IMR-90 (cell line): ENCODE results near the gene CMTM8. TPM values are rescaled to one million over a fixed set of nuclear protein-coding genes. Genes with fewer than 3 reads are reported as not detected.

Experiments used
- ATAC-seq: fragments of 200-7000 bp; cut with Tn5 transposase; 2 replicates; pipeline ENCODE4 v1.9.1; 2020; ENCODE audit warnings: low read depth, mild to moderate bottlenecking, moderate library complexity
- BruUV-seq: library from RNA; stranded (reverse); fragments of 400-500 nt; replicated peaks from 2 replicates; lab custom pipeline; 2021; lab: Mats Ljungman, UMichigan
- CTCF ChIA-PET: fragments of 300-600 bp; formaldehyde crosslinking; extraction: SDS; loops from one replicate; lab custom pipeline; 2021; ENCODE audit warnings: antibody characterized with exemption; lab: Yijun Ruan, JAX
- POLR2A ChIA-PET: fragments of 300-600 bp; sonication (Branson Sonifier 250); formaldehyde crosslinking; loops from one replicate; lab custom pipeline; 2022; ENCODE audit warnings: antibody characterized with exemption; ENCODE audit not compliant: unreplicated experiment; lab: Charles Lee
- DNase-seq: peaks from one replicate; pipeline ENCODE4 v3.0.0; 2013
- H2AFZ ChIP-seq: replicated peaks from 2 replicates; pipeline ENCODE3; 2013; ENCODE audit warnings: low read length, mild to moderate bottlenecking; ENCODE audit not compliant: poor library complexity
- H2AK5ac ChIP-seq: 2 replicates; pipeline ENCODE4 v1.6.1; 2013; ENCODE audit warnings: low read depth, low read length, inconsistent platforms
- H2AK9ac ChIP-seq: replicated peaks from 2 replicates; pipeline ENCODE3; 2013; ENCODE audit warnings: mild to moderate bottlenecking, low read depth, low read length, moderate library complexity; ENCODE audit not compliant: poor library complexity
- H2BK120ac ChIP-seq: 2 replicates; pipeline ENCODE4 v1.6.1; 2013; ENCODE audit warnings: low read depth, low read length, inconsistent platforms
- H2BK15ac ChIP-seq: 3 replicates; pipeline ENCODE4 v1.6.1; 2013; ENCODE audit warnings: low read depth, low read length, inconsistent platforms
- H2BK20ac ChIP-seq: 2 replicates; pipeline ENCODE4 v1.6.1; 2013; ENCODE audit warnings: low read depth, mild to moderate bottlenecking, inconsistent platforms, low read length, moderate library complexity
- H2BK5ac ChIP-seq: 2 replicates; pipeline ENCODE4 v1.6.1; 2013; ENCODE audit warnings: mild to moderate bottlenecking, low read depth, low read length, inconsistent platforms; ENCODE audit not compliant: poor library complexity, severe bottlenecking
- H3K14ac ChIP-seq: replicated peaks from 2 replicates; pipeline ENCODE4 v1.6.1; 2013; ENCODE audit warnings: low read depth, low read length, inconsistent platforms
- H3K18ac ChIP-seq: 2 replicates; pipeline ENCODE4 v1.6.1; 2013; ENCODE audit warnings: low read depth, low read length, control low read depth
- H3K23ac ChIP-seq: 2 replicates; pipeline ENCODE4 v1.6.1; 2013; ENCODE audit warnings: low read depth, low read length, inconsistent platforms
- H3K27ac ChIP-seq: 2 replicates; pipeline ENCODE4 v1.5.1; 2013; ENCODE audit warnings: mild to moderate bottlenecking, control low read depth, low read length; ENCODE audit not compliant: insufficient read depth
- H3K27me3 ChIP-seq: 2 replicates; pipeline ENCODE4 v1.6.1; 2013; ENCODE audit warnings: low read length; ENCODE audit not compliant: control insufficient read depth, insufficient read depth
- H3K36me3 ChIP-seq: 2 replicates; pipeline ENCODE4 v1.6.1; 2013; ENCODE audit warnings: low read length, mixed read lengths; ENCODE audit not compliant: control insufficient read depth, insufficient read depth
- H3K4ac ChIP-seq: 2 replicates; pipeline ENCODE4 v1.6.1; 2013; ENCODE audit warnings: low read depth, low read length, inconsistent platforms
- H3K4me1 ChIP-seq: 2 replicates; pipeline ENCODE4 v1.6.1; 2013; ENCODE audit warnings: low read length, mixed read lengths; ENCODE audit not compliant: control insufficient read depth, insufficient read depth
- H3K4me2 ChIP-seq: 2 replicates; pipeline ENCODE4 v1.6.1; 2013; ENCODE audit warnings: low read depth, mild to moderate bottlenecking, control low read depth, low read length, moderate library complexity
- H3K4me3 ChIP-seq: 2 replicates; pipeline ENCODE4 v1.5.1; 2013; ENCODE audit warnings: low read depth, mild to moderate bottlenecking, control low read depth, low read length, moderate library complexity; ENCODE audit not compliant: insufficient read depth
- H3K56ac ChIP-seq: 2 replicates; pipeline ENCODE4 v1.6.1; 2013; ENCODE audit warnings: low read length, inconsistent platforms; ENCODE audit not compliant: insufficient read depth; ENCODE audit errors: extremely low read depth
- H3K79me1 ChIP-seq, 2 experiments: 2 replicates each; pipeline ENCODE4 v1.6.1; 2013; ENCODE audit warnings: low read length in 2 of 2, inconsistent platforms in 1 of 2, low read depth in 1 of 2
- H3K9ac ChIP-seq: 2 replicates; pipeline ENCODE4 v1.6.1; 2013; ENCODE audit warnings: low read depth, low read length, control low read depth
- H3K9me1 ChIP-seq: 2 replicates; pipeline ENCODE4 v1.6.1; 2013; ENCODE audit warnings: low read length, inconsistent platforms; ENCODE audit not compliant: insufficient read depth
- H3K9me3 ChIP-seq: 2 replicates; pipeline ENCODE4 v1.6.1; 2013; ENCODE audit warnings: low read length; ENCODE audit not compliant: control insufficient read depth, insufficient read depth
- H4K20me1 ChIP-seq: 2 replicates; pipeline ENCODE4 v1.6.1; 2013; ENCODE audit warnings: low read length, inconsistent platforms; ENCODE audit not compliant: insufficient read depth
- H4K5ac ChIP-seq: 2 replicates; pipeline ENCODE4 v1.6.1; 2013; ENCODE audit warnings: mild to moderate bottlenecking, low read depth, low read length, control low read depth
- H4K8ac ChIP-seq, 2 experiments: 2 replicates each; pipeline ENCODE4 v1.6.1; 2013; ENCODE audit warnings: low read depth in 2 of 2, low read length in 2 of 2, control low read depth in 1 of 2, inconsistent platforms in 1 of 2
- H4K91ac ChIP-seq: 2 replicates; pipeline ENCODE4 v1.6.1; 2013; ENCODE audit warnings: low read depth, low read length, inconsistent platforms; ENCODE audit not compliant: insufficient read depth
- BHLHE40 ChIP-seq: fragments of 150-350 bp; IDR thresholded peaks from 2 replicates; pipeline ENCODE4 v1.6.1; 2016; ENCODE audit warnings: mild to moderate bottlenecking, low read depth, low read length
- CEBPB ChIP-seq: IDR thresholded peaks from 2 replicates; pipeline ENCODE4 v1.6.1; 2012; ENCODE audit warnings: low read depth, low read length, improper control_type of control experiment
- CHD1 ChIP-seq: IDR thresholded peaks from 2 replicates; pipeline ENCODE4 v1.6.1; 2012; ENCODE audit warnings: low read depth, low read length, improper control_type of control experiment
- ELK1 ChIP-seq: fragments of 150-350 bp; IDR thresholded peaks from 2 replicates; pipeline ENCODE4 v1.6.1; 2016; ENCODE audit warnings: low read depth, mild to moderate bottlenecking, low read length, moderate library complexity, borderline replicate concordance
- FOS ChIP-seq: fragments of 150-350 bp; IDR thresholded peaks from 2 replicates; pipeline ENCODE4 v1.6.1; 2016; ENCODE audit warnings: low read depth, low read length
- MAFK ChIP-seq: IDR thresholded peaks from 2 replicates; pipeline ENCODE4 v1.6.1; 2012; ENCODE audit warnings: low read depth, low read length, improper control_type of control experiment
- MAZ ChIP-seq: IDR thresholded peaks from 2 replicates; pipeline ENCODE4 v1.6.1; 2012; ENCODE audit warnings: low read depth, mild to moderate bottlenecking, low read length, improper control_type of control experiment, moderate library complexity, borderline replicate concordance
- MXI1 ChIP-seq: IDR thresholded peaks from 2 replicates; pipeline ENCODE4 v1.6.1; 2012; ENCODE audit warnings: low read depth, mild to moderate bottlenecking, low read length, moderate library complexity, borderline replicate concordance
- NFE2L2 ChIP-seq: fragments of 150-350 bp; IDR thresholded peaks from 2 replicates; pipeline ENCODE4 v1.6.1; 2016; ENCODE audit warnings: low read depth, mild to moderate bottlenecking, low read length
- POLR2A ChIP-seq: IDR thresholded peaks from 2 replicates; pipeline ENCODE4 v1.6.1; 2012; ENCODE audit warnings: mild to moderate bottlenecking, low read depth, low read length
- RAD21 ChIP-seq: IDR thresholded peaks from 2 replicates; pipeline ENCODE4 v1.6.1; 2012; ENCODE audit warnings: low read length, improper control_type of control experiment
- RCOR1 ChIP-seq: IDR thresholded peaks from 2 replicates; pipeline ENCODE4 v1.6.1; 2012; ENCODE audit warnings: mild to moderate bottlenecking, low read length, improper control_type of control experiment; ENCODE audit not compliant: insufficient replicate concordance
- RFX5 ChIP-seq: IDR thresholded peaks from 2 replicates; pipeline ENCODE4 v1.8.0; 2012; ENCODE audit warnings: low read depth, mild to moderate bottlenecking, low read length, moderate library complexity
- SMC3 ChIP-seq: fragments of 150-350 bp; IDR thresholded peaks from 2 replicates; pipeline ENCODE4 v1.6.1; 2016; ENCODE audit warnings: low read depth, mild to moderate bottlenecking, antibody characterized with exemption, low read length, moderate library complexity
- USF2 ChIP-seq: fragments of 150-350 bp; IDR thresholded peaks from 2 replicates; pipeline ENCODE4 v1.6.1; 2017; ENCODE audit warnings: mild to moderate bottlenecking, antibody characterized with exemption, low read length, low read depth
- WGBS, 2 experiments: methylation state at CpG; one replicate each; pipeline versions ENCODE4 v1.1.5 to v1.1.7; 2013; ENCODE audit warnings: missing lambda C conversion rate in 2 of 2; ENCODE audit not compliant: insufficient read length in 1 of 2; ENCODE audit errors: extremely low coverage in 2 of 2; 5-methylcytosine and 5-hydroxymethylcytosine counted together
- dilution Hi-C: fragments of 300-500 bp; cut with HindIII; formaldehyde crosslinking; loops from one replicate; pipeline ENCODE4 v1.14.3; 2018; ENCODE audit warnings: low sequenced_read_pairs; ENCODE audit not compliant: unreplicated experiment
- in situ Hi-C: fragments of 300-500 bp; cut with MboI; formaldehyde crosslinking; loops from 3 replicates; pipeline ENCODE4 v1.14.3; 2019; ENCODE audit warnings: low sequenced_read_pairs, inconsistent platforms, mixed read lengths
- intact Hi-C: fragments of 100-400 bp; cut with micrococcal nuclease; formaldehyde crosslinking; loops from 2 replicates; pipeline ENCODE4 v1.10.0; 2022
- polyA plus RNA-seq, 3 experiments: library from polyadenylated mRNA; depleted of rRNA; stranded (reverse); fragments of >200 nt; gene quantifications; 2 replicates each; pipeline ENCODE4 v1.2.3, GENCODE V29; 2012; ENCODE audit warnings: low replicate concordance in 1 of 3
- total RNA-seq: library from RNA; depleted of rRNA; stranded (reverse); fragments of >200 nt; gene quantifications from 2 replicates; pipeline ENCODE4 v1.2.3, GENCODE V29; 2012
- TF ChIP-seq, protein P1 (sequence below): conservative IDR thresholded peaks from 2 replicates; pipeline ENCODE4 v1.5.1; 2012; ENCODE audit warnings: mild to moderate bottlenecking, low read depth, low read length, improper control_type of control experiment

CMTM8 gene
- total and polyA plus RNA-seq, 2 of the 4 experiments (the other 2 are of a cell fraction) = 0.15 TPM; not detected in 1

DNA sequence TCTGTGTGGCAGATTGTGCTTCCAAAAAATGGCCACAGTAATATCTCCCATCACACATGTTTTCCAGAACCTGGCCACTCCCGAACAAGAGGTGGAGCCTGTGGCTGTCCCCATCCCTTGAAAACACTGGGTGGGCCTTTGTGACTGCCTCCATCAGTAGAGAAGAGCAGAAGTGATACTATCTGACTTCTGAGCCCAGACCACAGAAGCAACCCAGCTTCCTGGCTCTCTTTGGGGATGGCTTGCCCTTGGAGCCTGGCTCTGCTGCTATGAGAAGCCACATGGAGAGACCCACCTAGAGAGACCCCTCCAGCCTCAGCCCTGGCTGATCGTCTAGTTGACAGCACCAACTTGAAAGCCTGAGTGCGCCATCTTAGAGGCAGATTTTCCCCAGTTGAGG lies 39.8 kb upstream of the CMTM8 start:
- no CpG with 5 or more reads among the region's 3 CpGs for WGBS, 2 experiments
- no peak overlapping the region for H3K27ac ChIP-seq
- H2BK120ac ChIP-seq = no peak overlapping the region
- peaks cover 3% of the 10 kb centered on the region for H3K27me3 ChIP-seq
- DNase-seq = no peak
- no peaks in the 10 kb centered on the region for H3K4me1 ChIP-seq
- H3K79me1 ChIP-seq = no peaks in the 10 kb centered on the region
- no peaks in the 10 kb centered on the region for H3K9me1 ChIP-seq
- H2AK9ac ChIP-seq = no peak overlapping the region
- H4K20me1 ChIP-seq = no peaks in the 10 kb centered on the region
- no peak overlapping the region for H2BK5ac ChIP-seq
- POLR2A ChIA-PET = no interaction called here
- H4K91ac ChIP-seq = no peak overlapping the region
- no peak overlapping the region for H3K4me3 ChIP-seq
- H2BK15ac ChIP-seq = no peak overlapping the region
- H3K36me3 ChIP-seq = no peaks in the 10 kb centered on the region
- TF ChIP-seq RCOR1 (no peak), ELK1 (no peak), CEBPB (no peak), FOS (no peak), SMC3 (no peak), MAZ (no peak), RFX5 (no peak), USF2 (no peak), NFE2L2 (no peak), CHD1 (no peak), BHLHE40 (no peak), MXI1 (no peak), POLR2A (no peak), MAFK (no peak), RAD21 (no peak)
- TF ChIP-seq, protein P1, sequence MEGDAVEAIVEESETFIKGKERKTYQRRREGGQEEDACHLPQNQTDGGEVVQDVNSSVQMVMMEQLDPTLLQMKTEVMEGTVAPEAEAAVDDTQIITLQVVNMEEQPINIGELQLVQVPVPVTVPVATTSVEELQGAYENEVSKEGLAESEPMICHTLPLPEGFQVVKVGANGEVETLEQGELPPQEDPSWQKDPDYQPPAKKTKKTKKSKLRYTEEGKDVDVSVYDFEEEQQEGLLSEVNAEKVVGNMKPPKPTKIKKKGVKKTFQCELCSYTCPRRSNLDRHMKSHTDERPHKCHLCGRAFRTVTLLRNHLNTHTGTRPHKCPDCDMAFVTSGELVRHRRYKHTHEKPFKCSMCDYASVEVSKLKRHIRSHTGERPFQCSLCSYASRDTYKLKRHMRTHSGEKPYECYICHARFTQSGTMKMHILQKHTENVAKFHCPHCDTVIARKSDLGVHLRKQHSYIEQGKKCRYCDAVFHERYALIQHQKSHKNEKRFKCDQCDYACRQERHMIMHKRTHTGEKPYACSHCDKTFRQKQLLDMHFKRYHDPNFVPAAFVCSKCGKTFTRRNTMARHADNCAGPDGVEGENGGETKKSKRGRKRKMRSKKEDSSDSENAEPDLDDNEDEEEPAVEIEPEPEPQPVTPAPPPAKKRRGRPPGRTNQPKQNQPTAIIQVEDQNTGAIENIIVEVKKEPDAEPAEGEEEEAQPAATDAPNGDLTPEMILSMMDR = no peak
- H3K4ac ChIP-seq = no peak overlapping the region
- no peak overlapping the region for H2AK5ac ChIP-seq
- H4K8ac ChIP-seq = no peak overlapping the region
- no peak overlapping the region for H3K14ac ChIP-seq
- H3K18ac ChIP-seq = no peak overlapping the region
- H3K9ac ChIP-seq = no peak overlapping the region
- dilution Hi-C loops = no loop called here
- no peak overlapping the region for H3K23ac ChIP-seq
- H3K56ac ChIP-seq = no peak overlapping the region
- no peak overlapping the region for H3K4me2 ChIP-seq
- H3K9me3 ChIP-seq = no peaks in the 10 kb centered on the region
- no peak overlapping the region for H2AFZ ChIP-seq
- CTCF ChIA-PET = no interaction called here
- in situ Hi-C loops = no loop called here
- intact Hi-C loops = no loop called here
- H4K5ac ChIP-seq = no peak overlapping the region
- H2BK20ac ChIP-seq = no peak overlapping the region
- no peak for ATAC-seq
- BruUV-seq = no TSS peak
